NCI-H2107 treated with DMSO at 0.1 percent for 48 hours (cell line): ENCODE results near the gene NRBP1.
A peak's percentile ranks its signal among the peaks of the same experiment; 100 is the strongest.
"Not testable (repeated sequence)": the region's sequence is repeated elsewhere in the genome, so short reads cannot be mapped to it uniquely, and the experiment has no call there.

Source experiments
- DNase-seq: peaks from one replicate; lab custom pipeline; 2025; ENCODE audit not compliant: unreplicated experiment; lab: John Stamatoyannopoulos, UW

Gene NRBP1

DNA sequence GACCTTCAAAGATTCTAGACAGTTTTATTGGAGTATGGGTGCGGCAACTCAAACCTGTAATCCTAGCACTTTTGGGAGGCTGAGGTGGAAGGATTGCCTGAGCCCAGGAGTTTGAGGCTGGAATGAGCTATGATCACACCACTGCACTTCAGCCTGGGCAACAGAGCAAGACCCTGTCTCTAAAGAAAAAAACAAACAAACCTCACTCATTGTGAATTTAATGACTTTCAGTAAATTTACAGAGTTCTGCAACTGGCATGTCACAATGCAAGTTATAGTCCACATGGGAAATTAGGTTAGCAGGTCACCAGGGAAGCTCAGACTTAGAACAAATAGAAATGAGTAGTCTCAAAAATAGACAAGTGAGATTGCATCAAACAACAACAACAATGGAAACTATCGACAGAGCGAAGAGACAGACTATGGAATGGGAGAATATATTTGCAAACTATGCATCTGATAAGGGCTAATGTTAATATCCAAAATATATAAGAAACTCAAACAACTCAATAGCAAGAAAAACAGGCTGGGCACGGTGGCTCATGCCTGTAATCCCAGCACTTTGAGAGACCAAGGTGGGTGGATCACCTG is 6.7 kb upstream of the NRBP1 start:
- DNase-seq, result no peak

DNA sequence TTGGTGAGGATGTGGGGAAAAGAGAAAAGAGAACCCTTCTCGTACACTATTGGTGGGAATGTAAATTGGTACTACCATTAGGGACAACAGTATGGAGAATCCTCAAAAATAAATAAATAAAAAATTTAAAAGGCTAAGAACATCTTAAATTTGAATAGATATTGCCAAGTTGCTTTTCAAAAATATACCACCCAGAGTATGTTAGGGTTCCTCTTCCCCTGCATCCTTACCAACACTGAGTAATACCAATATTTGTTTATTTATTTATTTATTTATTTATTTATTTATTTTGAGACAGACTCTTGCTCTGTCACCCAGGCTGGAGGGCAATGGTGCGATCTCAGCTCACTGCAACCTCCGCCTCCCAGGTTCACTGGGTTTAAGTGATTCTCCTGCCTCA is 5.5 kb upstream of the NRBP1 start:
- no peak for DNase-seq

DNA sequence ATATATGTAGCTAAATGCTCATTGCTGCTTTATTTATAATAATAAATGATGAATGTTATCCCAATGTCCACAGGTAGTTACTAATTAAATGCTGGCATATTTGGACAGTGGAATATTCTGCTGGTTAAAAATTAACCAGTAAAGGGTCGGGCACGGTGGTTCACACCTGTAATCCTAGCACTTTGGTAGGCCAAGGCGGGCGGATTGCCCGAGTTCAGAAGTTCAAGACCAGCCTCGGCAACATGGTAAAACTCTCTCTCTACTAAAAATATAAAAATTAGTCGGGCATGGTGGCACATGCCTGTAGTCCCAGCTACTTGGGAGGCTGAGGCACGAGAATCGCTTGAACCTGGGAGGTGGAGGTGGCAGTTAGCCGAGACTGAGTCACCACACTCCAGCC is 3.4 kb upstream of the NRBP1 start:
- DNase-seq, result not testable (repeated sequence)

DNA sequence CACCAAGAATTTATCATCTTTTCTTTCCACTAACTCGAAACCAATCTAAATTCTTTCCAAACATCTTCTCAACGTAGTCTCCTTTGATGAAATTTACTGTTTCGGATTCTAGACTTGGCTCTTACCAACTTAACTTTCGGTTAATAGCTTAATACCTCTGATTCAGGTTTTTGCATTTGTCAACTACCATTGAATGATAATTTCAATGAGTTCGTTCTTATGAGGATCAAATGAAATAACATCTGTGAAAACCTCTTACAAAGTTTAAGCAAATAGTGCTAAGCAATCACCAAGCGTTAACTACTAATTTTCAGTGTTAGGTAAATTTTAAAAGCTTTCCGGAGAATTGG is 593 bp upstream of the NRBP1 start:
- no peak for DNase-seq

DNA sequence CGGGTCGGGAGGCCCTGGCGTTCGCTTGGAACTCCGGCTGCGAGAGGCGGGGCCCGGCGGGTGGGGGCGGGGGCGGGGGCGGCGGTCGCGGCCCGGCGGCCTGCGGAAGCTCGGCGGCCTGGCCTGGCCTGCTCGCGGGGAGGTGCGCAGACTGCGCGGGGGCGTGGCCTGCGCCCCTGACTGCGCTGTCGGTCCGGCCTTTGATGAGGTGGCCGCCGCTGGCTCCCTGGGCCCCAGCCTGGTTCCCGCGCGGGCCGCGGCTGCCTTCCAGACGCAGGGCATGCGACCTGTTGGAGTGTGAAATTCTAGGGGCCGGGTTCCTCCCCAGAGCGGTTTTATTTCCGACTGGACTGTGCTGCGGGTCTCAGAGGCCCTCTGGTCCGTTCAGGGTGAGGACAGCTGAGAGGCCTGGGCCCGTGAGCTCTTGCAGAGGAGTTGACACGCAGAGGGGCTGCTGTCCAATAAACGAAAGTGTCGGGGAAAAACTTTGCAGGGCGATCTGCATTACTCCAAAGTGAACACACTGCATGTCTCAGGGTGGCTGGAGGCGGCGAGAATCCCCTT is 629 bp downstream of the NRBP1 start:
- no peak for DNase-seq

DNA sequence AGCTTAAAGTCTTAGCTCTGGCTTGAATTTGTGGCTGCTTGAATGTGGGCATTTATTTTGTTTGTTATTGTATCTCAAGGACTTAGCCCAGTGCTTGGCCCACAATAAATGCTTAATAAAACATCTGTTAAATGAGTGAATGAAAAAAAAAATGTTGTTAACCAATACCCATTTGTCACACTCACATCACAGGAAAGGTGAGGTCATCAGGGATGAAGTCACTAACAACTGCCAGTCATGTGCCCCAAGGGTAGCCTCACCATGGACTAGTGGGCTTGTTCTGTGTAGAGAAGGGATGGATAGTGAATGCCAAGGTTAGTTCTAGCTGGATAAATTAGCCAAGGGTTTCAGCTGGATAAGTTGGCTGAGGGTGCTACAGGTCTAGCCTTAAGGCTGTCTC is 3.0 kb downstream of the NRBP1 start:
- no peak for DNase-seq

DNA sequence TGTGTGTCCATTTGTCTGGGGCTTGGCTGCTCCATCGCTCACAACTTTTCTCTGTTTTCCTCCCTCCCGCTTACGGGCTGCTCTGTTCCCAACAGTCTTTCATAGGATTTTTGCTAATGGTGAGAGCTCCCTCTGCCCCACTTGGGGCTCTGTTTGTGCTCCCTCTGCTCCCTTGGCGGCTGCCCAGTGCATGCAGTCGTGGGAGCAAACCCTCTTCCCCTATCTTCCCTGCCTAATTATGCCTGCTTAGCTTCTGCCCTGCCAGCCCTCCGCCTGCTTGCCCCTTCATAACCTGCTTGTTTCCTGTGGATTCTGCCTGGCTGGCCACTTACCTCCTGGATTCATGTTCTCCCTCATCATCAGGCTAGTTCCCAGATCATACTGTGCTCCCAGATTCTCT is 7.2 kb downstream of the NRBP1 start:
- DNase-seq, result no peak

- DNase-seq, result no peak
These were observed 12.9 kb downstream of the NRBP1 start for GRCh38 chr2:27441226-27441926.

GRCh38 chr2:27441958-27442919 is 13.8 kb downstream of the NRBP1 start, which contains the start of gene KRTCAP3:
KRTCAP3 (plus strand) TSS chr2:27442381; CDS start chr2:27442413, 32 bp downstream.
- DNase-seq, result no peak

DNA sequence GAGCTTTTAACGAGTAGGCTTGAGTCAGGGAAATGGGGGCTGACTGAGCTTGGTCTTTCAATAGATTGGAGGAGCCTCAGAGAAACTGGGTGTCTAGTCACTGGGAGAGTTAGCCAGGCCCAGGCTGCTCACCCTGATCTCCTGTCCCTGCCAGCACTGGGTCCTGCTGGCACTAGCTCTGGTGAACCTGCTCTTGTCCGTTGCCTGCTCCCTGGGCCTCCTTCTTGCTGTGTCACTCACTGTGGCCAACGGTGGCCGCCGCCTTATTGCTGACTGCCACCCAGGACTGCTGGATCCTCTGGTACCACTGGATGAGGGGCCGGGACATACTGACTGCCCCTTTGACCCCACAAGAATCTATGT is 14.5 kb downstream of the NRBP1 start:
- DNase-seq, result no peak

DNA sequence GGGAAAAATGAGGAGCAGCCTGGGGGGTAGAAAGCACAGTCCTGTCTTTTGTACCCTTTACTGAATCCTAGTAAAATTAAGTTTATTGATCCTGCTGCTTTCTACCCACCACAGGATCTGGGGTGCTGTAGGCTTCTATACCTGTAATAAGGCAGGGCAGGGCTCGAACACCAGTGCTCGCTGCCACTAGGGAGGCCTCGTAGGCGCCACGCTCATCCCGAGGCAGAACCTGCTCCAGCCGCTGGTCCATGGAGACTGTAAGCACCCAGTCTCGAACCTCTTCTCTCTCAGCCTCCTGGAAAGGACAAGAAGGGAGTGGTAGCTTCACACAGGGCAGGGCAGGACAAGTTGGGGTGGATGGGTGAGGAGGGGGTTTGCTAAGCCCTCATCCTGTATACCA is 16.7 kb downstream of the NRBP1 start:
- DNase-seq, result no peak

DNA sequence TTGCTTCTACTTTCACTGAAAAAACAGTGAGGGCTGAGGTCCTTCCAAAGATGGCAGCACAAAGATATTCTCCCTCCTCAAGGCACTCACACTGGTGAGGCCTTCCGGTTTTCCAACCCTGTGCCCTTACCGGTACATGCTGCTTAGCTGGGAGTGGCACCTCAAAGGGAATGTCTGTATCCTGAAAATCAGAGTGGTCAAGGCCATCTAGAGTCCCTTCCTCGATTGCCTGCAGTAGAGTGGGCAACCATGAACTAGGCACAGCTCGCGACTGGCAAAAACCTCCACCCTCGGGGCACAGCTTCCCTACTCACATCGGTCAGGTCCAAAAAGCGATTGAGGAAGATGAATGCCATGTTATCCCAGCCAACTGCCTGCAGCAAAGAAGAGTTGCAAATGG is 17.2 kb downstream of the NRBP1 start:
- DNase-seq, result no peak

- DNase-seq, result peak; percentile 28
These were observed 17.6 kb downstream of the NRBP1 start for GRCh38 chr2:27446057-27446456.

- no peak for DNase-seq
These were observed 19.9 kb downstream of the NRBP1 start for GRCh38 chr2:27448381-27448780.

DNA sequence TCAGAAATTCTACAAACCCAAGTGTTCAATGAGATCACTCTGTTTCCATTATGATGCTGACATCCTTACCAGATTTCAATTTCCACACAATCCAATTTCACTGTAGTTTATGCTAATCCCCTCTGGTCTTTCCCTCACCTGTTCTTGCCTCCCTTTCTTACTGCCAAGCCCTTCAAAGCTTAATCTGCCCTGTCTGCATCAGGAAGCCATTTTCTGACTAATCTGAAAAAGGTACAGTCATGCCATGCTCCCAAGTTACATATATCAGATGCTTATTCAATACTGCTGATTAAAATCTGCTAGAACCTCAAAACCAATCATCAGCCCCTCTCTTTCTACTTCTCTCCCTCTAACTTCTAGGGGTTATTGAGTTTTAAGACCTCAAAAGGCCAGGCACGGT is 22.7 kb downstream of the NRBP1 start:
- DNase-seq, result no peak

- DNase-seq, result no peak
These were observed 25.5 kb downstream of the NRBP1 start for GRCh38 chr2:27453968-27454367.

GRCh38 chr2:27461118-27461517 is 32.7 kb downstream of the NRBP1 start:
- DNase-seq, result no peak

GRCh38 chr2:27464443-27464842 is 36.0 kb downstream of the NRBP1 start:
- no peak for DNase-seq

DNA sequence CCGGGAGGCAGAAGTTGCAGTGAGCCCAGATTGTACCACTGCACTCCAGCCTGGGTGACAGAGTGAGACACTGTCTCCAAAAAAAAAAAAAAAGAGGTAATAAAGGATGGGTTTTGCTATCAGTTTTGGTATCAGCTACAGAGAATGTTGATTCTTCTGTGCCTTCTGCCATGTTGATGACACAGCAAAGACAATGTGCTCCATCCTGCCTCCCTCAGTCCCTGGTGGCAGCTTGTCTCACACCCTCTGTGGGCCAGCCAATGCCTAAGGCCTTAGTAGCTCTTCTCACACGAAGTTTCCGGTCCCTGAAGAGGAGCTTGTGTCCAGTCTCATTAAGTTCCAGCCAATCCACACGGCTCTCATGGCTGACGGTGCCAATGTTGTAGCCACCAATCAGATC is 43.5 kb downstream of the NRBP1 start:
- no peak for DNase-seq

DNA sequence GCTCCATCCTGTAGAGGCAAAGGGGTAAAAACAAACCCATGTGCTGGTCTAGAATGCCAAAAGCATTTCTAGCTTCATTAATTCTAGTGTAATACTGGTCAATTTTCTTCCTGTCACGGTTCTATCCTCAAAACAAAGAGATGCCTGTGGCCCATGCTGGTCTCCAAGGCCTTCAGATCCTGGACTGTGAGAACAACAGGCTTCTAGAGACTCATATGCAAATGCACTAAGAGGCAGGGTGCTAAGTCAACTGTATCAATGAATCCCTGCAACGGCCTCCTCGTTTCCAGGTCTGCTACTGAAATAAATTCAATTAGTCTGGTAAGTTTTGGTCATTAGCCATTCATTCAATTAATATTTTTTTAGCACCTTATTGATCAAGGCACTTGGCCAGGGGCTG is 57.1 kb downstream of the NRBP1 start:
- no peak for DNase-seq

- DNase-seq, result peak; percentile 23
These were observed 60.7 kb downstream of the NRBP1 start for GRCh38 chr2:27489118-27489497.
